A673 (cell line): ENCODE measurements around the gene PLEKHG3.

ENCODE experiments used
- EZH2 ChIP-seq: fragments of 200-600 bp; sonication (generic); IDR thresholded peaks from 2 replicates; pipeline ENCODE4 v1.6.1; 2017; ENCODE audit warnings: borderline replicate concordance, low read depth, mild to moderate bottlenecking, mixed read lengths, antibody characterized with exemption, low read length; ENCODE audit not compliant: poor library complexity, severe bottlenecking
- TF ChIP-seq, protein P1 (sequence below): fragments of 300-800, 200-600 bp; sonication (generic); conservative IDR thresholded peaks from 2 replicates; pipeline ENCODE4 v1.5.1; 2017; ENCODE audit warnings: low read depth, mild to moderate bottlenecking, antibody characterized with exemption, low read length, moderate library complexity, mixed read lengths

DNA sequence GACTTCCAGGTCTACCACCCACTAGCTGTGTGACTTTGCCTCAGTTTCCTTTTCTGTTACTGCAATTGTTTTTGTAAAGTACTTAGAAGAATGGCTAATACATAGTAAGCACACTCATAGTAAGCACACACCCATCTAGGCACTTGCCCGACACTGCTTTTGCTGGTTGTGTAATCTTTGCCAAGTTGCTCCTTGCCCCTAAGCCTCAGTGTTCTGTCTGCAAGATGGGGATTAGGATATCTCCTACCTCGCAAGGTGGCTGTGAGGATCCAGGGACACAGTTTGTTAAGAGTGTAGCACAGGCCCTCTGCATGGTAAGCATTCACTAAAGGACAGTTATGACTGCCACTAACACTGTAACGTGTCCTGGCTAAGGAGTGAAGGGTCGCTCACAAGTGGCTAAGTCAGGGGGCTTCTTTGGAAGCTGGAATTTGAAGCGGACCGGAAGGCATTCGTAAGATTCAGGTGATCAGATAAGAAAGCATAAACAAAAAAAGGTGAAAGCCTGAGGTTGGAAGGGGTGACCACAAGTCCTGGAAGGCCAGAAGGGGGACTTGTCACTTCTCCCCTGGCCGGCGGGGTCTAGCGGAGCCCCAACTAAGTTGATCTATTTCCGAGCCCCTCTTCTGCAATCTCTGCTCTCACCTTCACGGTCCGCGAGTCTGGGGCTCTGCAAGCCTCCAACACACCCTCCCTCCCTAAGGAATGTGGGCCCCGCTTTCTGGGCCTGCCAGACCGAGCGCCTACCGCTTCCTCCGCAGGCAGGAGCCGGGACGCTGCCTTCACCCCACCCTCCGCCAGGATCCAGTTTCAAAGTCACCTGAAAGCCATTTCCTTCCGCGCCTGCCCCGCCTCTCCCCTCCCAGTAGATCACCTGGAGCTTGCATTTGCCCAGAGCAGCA lies 1.5 kb upstream of the PLEKHG3 start:
- TF ChIP-seq, protein P1, sequence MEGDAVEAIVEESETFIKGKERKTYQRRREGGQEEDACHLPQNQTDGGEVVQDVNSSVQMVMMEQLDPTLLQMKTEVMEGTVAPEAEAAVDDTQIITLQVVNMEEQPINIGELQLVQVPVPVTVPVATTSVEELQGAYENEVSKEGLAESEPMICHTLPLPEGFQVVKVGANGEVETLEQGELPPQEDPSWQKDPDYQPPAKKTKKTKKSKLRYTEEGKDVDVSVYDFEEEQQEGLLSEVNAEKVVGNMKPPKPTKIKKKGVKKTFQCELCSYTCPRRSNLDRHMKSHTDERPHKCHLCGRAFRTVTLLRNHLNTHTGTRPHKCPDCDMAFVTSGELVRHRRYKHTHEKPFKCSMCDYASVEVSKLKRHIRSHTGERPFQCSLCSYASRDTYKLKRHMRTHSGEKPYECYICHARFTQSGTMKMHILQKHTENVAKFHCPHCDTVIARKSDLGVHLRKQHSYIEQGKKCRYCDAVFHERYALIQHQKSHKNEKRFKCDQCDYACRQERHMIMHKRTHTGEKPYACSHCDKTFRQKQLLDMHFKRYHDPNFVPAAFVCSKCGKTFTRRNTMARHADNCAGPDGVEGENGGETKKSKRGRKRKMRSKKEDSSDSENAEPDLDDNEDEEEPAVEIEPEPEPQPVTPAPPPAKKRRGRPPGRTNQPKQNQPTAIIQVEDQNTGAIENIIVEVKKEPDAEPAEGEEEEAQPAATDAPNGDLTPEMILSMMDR, result no peak
- no peak for TF ChIP-seq EZH2
